WI38 (cell line): ENCODE results near the gene RFTN2.
A peak's percentile ranks its signal among the peaks of the same experiment; 100 is the strongest.
"Not testable (repeated sequence)": the region's sequence is repeated elsewhere in the genome, so short reads cannot be mapped to it uniquely, and the experiment has no call there.

Source experiments
- H3K4me3 ChIP-seq: 2 replicates; pipeline ENCODE4 v1.5.1; 2011; ENCODE audit warnings: low read depth, mild to moderate bottlenecking, control low read depth, low read length
- CTCF ChIP-seq: IDR thresholded peaks from 2 replicates; pipeline ENCODE4 v1.5.1; 2012; ENCODE audit warnings: low read depth, mild to moderate bottlenecking, control low read depth, low read length

Gene RFTN2

GRCh38 chr2:197707316-197708213 is 32.2 kb upstream of the RFTN2 start:
- peak; percentile 50; the same call in 1 of the 2 replicates for TF ChIP-seq CTCF

GRCh38 chr2:197706839-197707207 is 31.4 kb upstream of the RFTN2 start:
- TF ChIP-seq CTCF: no peak
- peak overlapping the region; percentile 90 for H3K4me3 ChIP-seq

More at GRCh38 chr2:197707316-197708213, 32.2 kb upstream of the RFTN2 start:
- peak overlapping the region; percentile 90 for H3K4me3 ChIP-seq

- peak overlapping the region; percentile 90 for H3K4me3 ChIP-seq
- no peak for TF ChIP-seq CTCF
These were observed 30.8 kb upstream of the RFTN2 start for GRCh38 chr2:197705912-197706838.

- peak within 1 kb of the TSS; percentile 90 for H3K4me3 ChIP-seq
- no peak for TF ChIP-seq CTCF
These were observed 29.9 kb upstream of the RFTN2 start, which contains the start of gene MARS2 for GRCh38 chr2:197705121-197705911. Gene MARS2 (plus strand): TSS chr2:197705369. CDS start chr2:197705406, 37 bp downstream.

- no peak for TF ChIP-seq CTCF
- H3K4me3 ChIP-seq: peak overlapping the region; percentile 90
These were observed 29.2 kb upstream of the RFTN2 start for GRCh38 chr2:197704434-197705120.

- TF ChIP-seq CTCF: no peak
- H3K4me3 ChIP-seq: no peak overlapping the region
These were observed 25.6 kb upstream of the RFTN2 start for GRCh38 chr2:197700960-197701359.

- not testable (repeated sequence) for H3K4me3 ChIP-seq
These were observed 24.3 kb upstream of the RFTN2 start for GRCh38 chr2:197699724-197700123.

- H3K4me3 ChIP-seq: not testable (repeated sequence)
These were observed 21.2 kb upstream of the RFTN2 start for GRCh38 chr2:197696571-197696970.

- not testable (repeated sequence) for H3K4me3 ChIP-seq
These were observed 20.6 kb upstream of the RFTN2 start for GRCh38 chr2:197695971-197696370.

- not testable (repeated sequence) for H3K4me3 ChIP-seq
These were observed 19.8 kb upstream of the RFTN2 start for GRCh38 chr2:197695206-197695605.
